Muscle layer of duodenum (tissue), 2 donors: ENCODE results near the gene KRT9.
"Not testable (repeated sequence)": the region's sequence is repeated elsewhere in the genome, so short reads cannot be mapped to it uniquely, and the experiment has no call there.

ENCODE experiments used
- H3K27ac ChIP-seq: one replicate; pipeline ENCODE4 v1.7.0; 2013; ENCODE audit warnings: mild to moderate bottlenecking, low read length
- H3K27me3 ChIP-seq: one replicate; pipeline ENCODE4 v1.7.0; 2013; ENCODE audit warnings: low read depth, mild to moderate bottlenecking, control low read depth, low read length
- H3K36me3 ChIP-seq, 2 donors: one replicate each; pipeline ENCODE4 v1.7.0; 2013; ENCODE audit warnings: low read length in 2 of 2, control low read depth in 1 of 2, mild to moderate bottlenecking in 1 of 2; ENCODE audit not compliant: insufficient read depth in 2 of 2, control insufficient read depth in 1 of 2
- H3K4me1 ChIP-seq, 2 donors: one replicate each; pipeline ENCODE4 v1.7.0; 2013; ENCODE audit warnings: low read length in 2 of 2, mild to moderate bottlenecking in 2 of 2, control low read depth in 1 of 2, moderate library complexity in 1 of 2; ENCODE audit not compliant: insufficient read depth in 2 of 2, control insufficient read depth in 1 of 2
- H3K4me3 ChIP-seq, 2 donors: one replicate each; pipeline ENCODE4 v1.7.0; 2013; ENCODE audit warnings: low read length in 2 of 2, low read depth in 1 of 2, mild to moderate bottlenecking in 1 of 2
- H3K9me3 ChIP-seq, 2 donors: one replicate each; pipeline ENCODE4 v1.7.0; 2013; ENCODE audit warnings: low read length in 2 of 2, control low read depth in 1 of 2, mild to moderate bottlenecking in 1 of 2; ENCODE audit not compliant: control insufficient read depth in 1 of 2
- donor health status: healthy.

Gene KRT9

GRCh38 chr17:41571561-41572434, at the start of gene KRT9:
Gene KRT9, minus strand, starts transcription at chr17:41572059. Its CDS starts 67 bp downstream, at chr17:41571992.
- peaks cover 4% of the 10 kb centered on the region for H3K27me3 ChIP-seq
- H3K4me1 ChIP-seq = no peaks in the 10 kb centered on the region
- no peak within 1 kb of the TSS for H3K4me3 ChIP-seq
- H3K36me3 ChIP-seq = no peaks in the 10 kb centered on the region
- no peak within 1 kb of the TSS for H3K27ac ChIP-seq
- H3K9me3 ChIP-seq = no peaks in the 10 kb centered on the region

- H3K4me1 ChIP-seq, H3K27ac ChIP-seq, H3K27me3 ChIP-seq, H3K4me3 ChIP-seq, H3K36me3 ChIP-seq, H3K9me3 ChIP-seq: not testable (repeated sequence)
Measured at GRCh38 chr17:41621435-41621817, 49.6 kb upstream of the KRT9 start.

GRCh38 chr17:41620583-41621434, 49.0 kb upstream of the KRT9 start:
- Histone ChIP-seq H3K4me1 (no peaks in the 10 kb centered on the region), H3K27ac (no peak overlapping the region), H3K36me3 (no peaks in the 10 kb centered on the region), H3K9me3 (no peaks in the 10 kb centered on the region), H3K27me3 (no peaks in the 10 kb centered on the region), H3K4me3 (no peak overlapping the region)

GRCh38 chr17:41619927-41620582, 48.2 kb upstream of the KRT9 start:
- H3K4me1 ChIP-seq, H3K27me3 ChIP-seq, H3K36me3 ChIP-seq, H3K4me3 ChIP-seq, H3K9me3 ChIP-seq, H3K27ac ChIP-seq: not testable (repeated sequence)

- H3K27me3 ChIP-seq = no peaks in the 10 kb centered on the region
- H3K4me3 ChIP-seq = no peak overlapping the region
- no peak overlapping the region for H3K27ac ChIP-seq
- H3K4me1 ChIP-seq = no peaks in the 10 kb centered on the region
- no peaks in the 10 kb centered on the region for H3K36me3 ChIP-seq
- no peaks in the 10 kb centered on the region for H3K9me3 ChIP-seq
Measured at GRCh38 chr17:41619036-41619926, 47.4 kb upstream of the KRT9 start.

- Histone ChIP-seq H3K4me1 (no peaks in the 10 kb centered on the region), H3K27me3 (no peaks in the 10 kb centered on the region), H3K4me3 (no peak overlapping the region), H3K27ac (no peak overlapping the region), H3K36me3 (no peaks in the 10 kb centered on the region), H3K9me3 (no peaks in the 10 kb centered on the region)
Measured at GRCh38 chr17:41618341-41619035, 46.6 kb upstream of the KRT9 start.

GRCh38 chr17:41617698-41618097, 45.8 kb upstream of the KRT9 start:
- H3K4me1 ChIP-seq = no peaks in the 10 kb centered on the region
- H3K9me3 ChIP-seq = no peaks in the 10 kb centered on the region
- H3K27me3 ChIP-seq = no peaks in the 10 kb centered on the region
- no peak overlapping the region for H3K4me3 ChIP-seq
- no peaks in the 10 kb centered on the region for H3K36me3 ChIP-seq
- no peak overlapping the region for H3K27ac ChIP-seq

GRCh38 chr17:41617136-41617535, 45.3 kb upstream of the KRT9 start:
- no peaks in the 10 kb centered on the region for H3K4me1 ChIP-seq
- no peaks in the 10 kb centered on the region for H3K36me3 ChIP-seq
- no peaks in the 10 kb centered on the region for H3K9me3 ChIP-seq
- no peak overlapping the region for H3K4me3 ChIP-seq
- H3K27me3 ChIP-seq = no peaks in the 10 kb centered on the region
- H3K27ac ChIP-seq = no peak overlapping the region

GRCh38 chr17:41616486-41616885, 44.6 kb upstream of the KRT9 start:
- not testable (repeated sequence) for H3K36me3 ChIP-seq, H3K9me3 ChIP-seq, H3K4me1 ChIP-seq, H3K4me3 ChIP-seq, H3K27ac ChIP-seq, H3K27me3 ChIP-seq

GRCh38 chr17:41615454-41615853, 43.6 kb upstream of the KRT9 start:
- no peak overlapping the region for H3K27ac ChIP-seq
- H3K27me3 ChIP-seq = no peaks in the 10 kb centered on the region
- no peaks in the 10 kb centered on the region for H3K9me3 ChIP-seq

More at GRCh38 chr17:41615454-41615853, 43.6 kb upstream of the KRT9 start:
- Histone ChIP-seq H3K36me3 (no peaks in the 10 kb centered on the region), H3K4me3 (no peak overlapping the region), H3K4me1 (no peaks in the 10 kb centered on the region)
